GM19397 (cell line): Measurements from ENCODE around the gene ABCD2.
"Not testable (repeated sequence)": the region's sequence is repeated elsewhere in the genome, so short reads cannot be mapped to it uniquely, and the experiment has no call there.

Experiments used
- ATAC-seq: cut with Tn5 transposase; IDR thresholded peaks from one replicate; pipeline ENCODE4 v1.9.1; 2021; ENCODE audit warnings: mild to moderate bottlenecking, moderate library complexity; ENCODE audit not compliant: unreplicated experiment

ABCD2 gene

DNA sequence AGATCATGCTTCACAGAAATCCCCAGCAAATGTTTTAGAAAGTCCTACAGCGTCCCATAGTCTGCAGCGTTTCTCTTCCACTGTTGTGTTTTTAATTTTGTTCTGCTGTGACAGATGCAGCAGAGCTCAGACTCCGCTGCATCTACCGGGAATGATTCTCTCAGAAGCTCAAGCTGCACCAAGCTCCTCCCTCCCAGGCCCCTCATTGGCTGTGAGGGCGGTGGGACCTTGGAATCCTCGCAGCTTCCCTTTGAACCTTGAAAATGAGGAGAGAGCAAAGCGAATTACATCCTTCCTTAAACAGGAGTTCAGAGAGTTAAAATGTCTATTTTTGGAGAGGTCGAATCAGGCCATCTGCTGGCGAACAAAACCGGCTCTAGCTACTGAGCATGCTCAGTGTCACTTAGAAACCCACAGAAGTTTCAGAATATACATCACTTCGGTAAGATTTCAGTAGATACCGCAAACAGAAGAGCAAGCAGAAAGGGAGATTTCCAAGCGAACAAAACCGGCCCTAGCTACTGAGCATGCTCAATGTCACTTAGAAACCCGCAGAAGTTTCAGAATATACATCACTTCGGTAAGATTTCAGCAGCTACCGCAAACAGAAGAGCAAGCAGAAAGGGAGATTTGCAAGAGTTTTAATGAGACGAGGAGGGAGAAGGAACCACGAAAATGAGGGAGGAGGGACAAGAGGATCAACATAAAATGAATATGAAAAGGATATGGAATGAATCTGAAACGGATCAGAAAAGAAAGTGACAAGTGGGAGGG lies at the start of gene ABCD2:
Gene ABCD2, minus strand, starts transcription at position 144 of the 774 bp plus-strand sequence. CDS start 188 bp downstream, outside the sequence.
- peak; percentile 75 for ATAC-seq

- no peak for ATAC-seq
Measured at GRCh38 chr12:39660101-39660500, 40.5 kb upstream of the ABCD2 start.

DNA sequence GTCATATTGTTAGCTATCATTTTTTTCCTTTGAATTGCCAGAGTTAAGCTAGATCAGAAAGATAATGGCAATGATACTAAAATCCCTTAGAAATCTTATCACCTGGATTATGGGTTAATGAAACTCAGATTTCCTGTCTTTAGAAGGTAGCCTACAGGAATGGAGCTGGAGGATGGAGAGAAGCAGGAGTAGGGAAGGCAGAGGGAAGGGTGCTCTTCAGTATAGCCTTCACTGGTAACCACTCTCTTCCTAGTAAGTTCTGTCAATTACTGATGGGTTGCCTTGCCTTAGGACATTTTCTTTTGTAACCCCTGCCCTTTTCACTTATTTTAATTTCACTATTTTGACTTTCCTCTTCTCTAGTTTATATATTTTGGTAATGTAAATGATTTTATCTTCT lies 27.8 kb upstream of the ABCD2 start:
- ATAC-seq = no peak

- ATAC-seq = no peak
Measured at GRCh38 chr12:39646963-39647362, 27.4 kb upstream of the ABCD2 start.

DNA sequence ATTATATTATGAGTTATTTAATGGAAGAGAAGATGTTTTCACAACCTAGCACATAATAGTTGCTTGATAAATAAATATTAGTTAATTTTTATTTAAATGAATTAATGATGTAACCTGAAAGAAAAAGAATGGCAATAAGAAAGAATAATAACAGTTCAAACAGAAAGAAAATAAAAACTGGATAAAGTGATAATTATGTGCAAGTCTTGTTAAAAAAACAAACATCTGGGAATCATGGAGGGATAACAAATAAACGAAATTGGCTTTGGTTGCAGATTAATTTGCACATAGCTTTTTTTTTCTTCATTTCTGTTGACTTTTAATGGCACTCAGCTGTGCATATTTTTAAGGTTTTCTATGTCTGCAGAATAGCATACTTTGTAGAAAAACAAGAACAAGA lies 23.4 kb upstream of the ABCD2 start:
- ATAC-seq = no peak

GRCh38 chr12:39638840-39639239 lies 19.2 kb upstream of the ABCD2 start:
- no peak for ATAC-seq

GRCh38 chr12:39638178-39638577 lies 18.6 kb upstream of the ABCD2 start:
- no peak for ATAC-seq

DNA sequence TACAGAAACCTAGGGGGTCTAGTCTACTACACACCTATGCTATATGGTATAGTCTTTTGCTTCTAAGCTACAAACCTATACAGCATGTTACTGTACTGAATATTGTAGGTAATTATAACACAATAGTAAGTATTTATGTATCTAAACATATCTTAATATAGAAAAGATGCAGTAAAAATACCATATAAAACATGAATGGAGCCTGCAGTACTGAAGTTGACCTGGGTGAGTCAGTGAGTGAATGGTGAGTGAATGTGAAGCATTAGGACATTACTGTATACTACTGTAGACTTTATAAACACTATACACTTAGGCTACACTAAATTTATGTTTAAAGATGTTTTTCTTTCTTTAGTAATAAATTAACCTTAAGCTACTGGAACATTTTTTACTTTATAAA lies 13.1 kb upstream of the ABCD2 start:
- no peak for ATAC-seq

GRCh38 chr12:39628836-39629235 lies 9.2 kb upstream of the ABCD2 start:
- ATAC-seq = no peak

DNA sequence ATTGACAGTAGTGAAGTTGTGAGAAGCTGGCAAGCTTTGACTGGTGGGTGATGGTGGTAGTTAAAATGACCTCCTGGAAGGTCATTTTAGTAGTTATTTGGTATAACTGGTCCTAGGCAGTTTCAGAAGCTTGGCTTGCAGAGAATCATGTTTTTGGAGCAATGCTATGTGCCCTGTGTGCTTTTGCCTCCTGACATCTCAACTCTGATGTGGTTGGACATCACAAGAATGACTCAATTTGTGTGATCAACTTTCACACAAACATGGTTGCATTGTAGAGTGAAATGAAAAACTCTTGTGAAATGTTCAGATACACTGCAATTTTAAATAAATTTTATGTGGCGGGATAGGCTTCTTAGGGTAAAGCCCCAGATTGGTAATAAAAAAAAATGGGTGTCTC lies 8.3 kb upstream of the ABCD2 start:
- no peak for ATAC-seq

DNA sequence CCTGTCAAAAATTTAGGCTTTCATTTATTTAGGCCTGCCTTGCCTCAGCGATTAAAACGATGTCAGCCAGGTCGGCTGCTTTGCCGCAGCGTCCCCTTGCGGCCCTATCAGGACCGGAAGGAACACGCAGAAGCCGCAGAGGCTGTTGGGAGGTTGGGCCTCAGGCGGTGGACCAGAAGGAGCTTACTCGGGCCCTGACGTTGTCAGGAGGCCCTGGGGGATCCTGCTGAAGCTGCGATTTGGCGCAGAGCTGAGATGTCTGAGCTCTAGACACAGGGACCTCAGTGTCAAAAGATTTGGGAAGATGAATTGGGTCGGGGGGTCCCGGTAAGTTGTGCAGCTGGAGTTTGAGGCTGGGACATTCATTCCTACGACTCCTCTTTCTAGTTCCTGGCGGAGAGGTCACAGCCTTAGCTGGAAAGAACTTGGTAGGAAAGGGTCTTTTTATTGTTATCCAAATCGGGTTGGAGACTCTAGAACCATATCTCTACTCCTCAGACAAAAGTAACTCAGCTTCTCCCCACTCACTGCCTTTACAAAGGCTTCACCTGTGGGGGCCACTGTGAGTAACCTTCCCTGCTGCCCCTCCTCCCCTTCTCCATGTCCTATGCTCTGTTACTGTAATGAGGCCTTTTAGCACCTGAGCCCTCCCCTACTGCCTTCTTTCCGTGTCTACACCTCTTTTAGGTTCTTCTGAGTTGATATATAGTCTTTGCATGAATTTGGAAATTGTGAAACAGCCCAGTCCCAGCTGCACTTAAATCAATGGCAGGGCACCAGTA lies 6.6 kb upstream of the ABCD2 start:
- ATAC-seq = no peak

DNA sequence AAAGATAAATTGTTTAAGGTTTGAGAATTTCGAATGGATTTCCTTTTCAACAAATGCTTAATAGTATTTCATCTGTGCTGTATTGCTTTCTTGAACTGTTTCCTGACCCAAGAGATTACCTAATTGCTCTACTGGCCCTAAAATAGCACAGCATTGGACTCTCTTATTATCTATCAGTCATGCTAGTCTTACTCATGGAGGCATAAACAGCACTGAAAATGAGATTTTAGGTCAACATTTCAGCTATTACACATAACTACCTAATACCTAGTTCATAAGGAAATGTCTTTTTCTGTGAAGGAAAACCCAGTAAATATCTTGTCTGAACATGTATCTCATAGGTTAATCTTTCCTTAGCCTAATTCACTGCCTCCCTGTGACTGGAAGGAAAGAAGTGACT lies 4.3 kb upstream of the ABCD2 start:
- no peak for ATAC-seq

DNA sequence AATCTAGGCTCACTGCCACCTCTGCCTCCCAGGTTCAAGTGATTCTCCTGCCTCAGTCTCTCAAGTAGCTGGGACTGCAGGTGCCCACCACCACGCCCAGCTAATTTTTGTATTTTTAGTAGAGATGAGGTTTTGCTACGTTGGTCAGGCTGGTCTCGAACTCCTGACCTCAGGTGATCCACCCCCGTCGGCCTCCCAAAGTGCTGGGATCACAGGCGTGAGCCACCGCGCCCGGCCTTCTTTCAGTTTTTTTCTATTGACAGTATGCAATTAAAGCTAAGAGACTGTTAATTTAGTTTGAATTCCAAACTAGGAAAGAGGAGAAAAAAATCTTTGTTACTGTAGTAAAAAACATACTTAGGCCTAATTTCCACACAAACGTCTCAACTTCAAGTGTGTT lies 3.6 kb upstream of the ABCD2 start:
- not testable (repeated sequence) for ATAC-seq

DNA sequence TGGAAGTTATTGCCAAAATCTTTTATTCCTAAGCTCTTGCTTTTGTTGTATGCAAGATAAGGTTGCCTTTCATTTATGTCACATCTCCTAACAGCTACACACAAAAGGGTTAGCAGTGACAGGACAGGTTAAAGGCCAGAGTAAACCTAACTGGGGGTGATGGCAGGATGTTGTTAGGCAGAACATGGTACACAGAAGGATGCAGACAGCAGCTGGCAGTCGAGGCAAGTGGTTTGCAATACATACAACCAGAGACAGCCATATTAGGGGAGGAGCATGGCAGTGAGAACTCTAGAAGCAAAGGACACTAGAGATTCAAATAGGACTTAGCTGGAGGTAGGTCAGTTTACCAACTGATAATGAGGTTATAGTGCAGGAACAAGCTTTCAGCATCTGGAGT lies 2.7 kb upstream of the ABCD2 start:
- ATAC-seq = no peak

DNA sequence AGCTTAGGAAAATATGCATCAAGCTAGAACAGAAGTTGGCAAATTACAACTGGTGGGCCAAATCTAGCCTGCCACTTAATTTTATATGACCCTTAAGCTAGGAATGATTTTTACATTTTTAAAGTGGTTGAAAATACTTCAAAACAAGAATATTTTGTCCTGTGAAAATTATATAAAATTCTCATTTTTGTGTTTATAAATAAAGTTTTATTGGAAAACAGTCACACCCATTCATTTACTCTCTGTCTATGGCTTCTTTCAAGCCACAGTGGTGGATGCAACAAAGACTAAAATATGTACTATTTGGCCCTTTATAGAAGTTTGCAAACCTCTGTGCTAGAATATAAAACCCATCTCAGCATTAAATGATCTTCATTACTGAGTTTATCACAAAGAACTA lies 2.1 kb upstream of the ABCD2 start:
- no peak for ATAC-seq

DNA sequence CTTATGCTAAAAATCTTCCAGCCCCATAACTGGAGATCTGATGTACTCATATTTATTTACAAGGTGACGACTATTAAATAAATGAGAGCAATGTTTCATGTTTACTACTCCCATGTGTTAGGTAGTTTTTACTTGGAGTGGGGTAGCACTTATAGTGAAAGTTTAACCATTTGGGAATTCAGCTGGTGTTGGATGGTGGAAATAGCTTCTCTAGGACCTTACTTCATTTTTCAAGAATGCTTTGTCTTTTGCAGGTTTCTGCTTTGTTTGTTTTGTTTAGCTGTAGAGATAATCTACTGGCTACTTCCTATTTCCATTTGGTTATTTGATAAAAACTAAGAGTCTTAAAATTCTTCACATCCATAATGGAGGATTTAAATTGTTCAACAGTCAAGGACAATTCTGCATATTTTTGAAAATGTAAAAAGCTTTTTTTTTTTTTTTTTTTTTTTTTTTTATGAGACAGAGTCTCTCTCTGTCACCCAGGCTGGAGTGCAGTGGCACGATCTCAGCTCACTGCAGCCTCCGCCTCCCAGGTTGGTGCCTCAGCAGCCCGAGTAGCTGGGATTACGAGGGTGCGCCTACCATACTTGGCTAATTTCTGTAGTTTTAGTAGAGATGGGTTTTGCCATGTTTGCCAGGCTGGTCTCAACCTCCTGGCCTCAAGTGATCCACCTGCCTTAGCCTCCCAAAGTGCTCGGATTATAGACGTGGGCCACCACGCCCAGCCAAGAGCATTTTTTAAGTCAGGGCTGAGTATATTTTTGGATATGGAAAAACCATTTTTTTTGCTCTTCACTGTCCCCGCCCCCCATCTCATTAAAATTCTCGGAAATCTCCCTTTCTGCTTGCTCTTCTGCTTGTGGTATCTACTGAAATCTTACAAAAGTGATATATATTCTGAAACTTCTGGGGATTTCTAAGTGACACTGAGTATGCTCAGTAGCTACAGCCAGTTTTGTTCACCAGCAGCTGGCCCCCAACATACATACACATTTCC lies 1.4 kb upstream of the ABCD2 start:
- no peak for ATAC-seq

- ATAC-seq = peak; percentile 23
Measured at GRCh38 chr12:39619316-39619659, 315 bp downstream of the ABCD2 start.

DNA sequence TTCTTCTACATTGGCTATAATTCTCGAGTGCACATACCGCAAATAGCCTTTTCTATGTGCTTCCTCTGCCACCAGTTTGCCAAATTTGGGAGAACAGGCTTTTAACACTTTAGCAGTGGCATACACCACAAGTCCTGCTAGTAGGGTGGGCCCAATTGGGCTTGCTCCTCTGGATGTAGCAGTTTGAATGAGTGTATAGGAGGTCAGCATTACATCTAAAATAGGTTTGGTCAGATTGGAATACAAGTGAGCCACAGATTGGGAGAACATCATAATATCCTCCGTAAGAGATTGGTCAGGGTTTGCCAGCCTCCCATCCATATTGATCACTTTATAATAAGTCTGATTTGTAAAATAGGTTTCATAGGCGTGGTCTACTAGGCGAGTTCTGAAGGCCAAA lies 902 bp downstream of the ABCD2 start:
- no peak for ATAC-seq

GRCh38 chr12:39617887-39618286 lies 1.7 kb downstream of the ABCD2 start:
- ATAC-seq = no peak

DNA sequence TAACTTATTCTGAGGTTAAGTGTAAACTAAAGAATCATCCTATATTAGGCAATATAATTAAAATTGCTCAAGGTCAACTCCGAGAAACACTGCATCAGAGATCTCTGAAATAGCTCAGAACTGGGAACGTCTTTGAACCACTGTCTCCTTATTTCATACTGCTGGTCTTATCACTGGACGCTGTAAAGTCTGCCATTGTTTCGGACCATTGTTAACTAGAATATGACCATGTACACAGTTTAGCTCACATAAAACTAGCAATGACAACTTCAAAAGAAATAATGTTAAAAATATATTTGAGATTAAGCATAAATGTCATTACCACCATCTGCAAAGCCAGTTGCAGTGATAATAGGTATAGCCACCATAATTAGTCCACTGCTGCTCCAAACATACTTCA lies 2.9 kb downstream of the ABCD2 start:
- ATAC-seq = no peak

- no peak for ATAC-seq
Measured at GRCh38 chr12:39616251-39616650, 3.4 kb downstream of the ABCD2 start.
